ENCODE data around the gene CBFB.

Gene CBFB

GRCh38 chr16:67016143-67016542 lies 12.8 kb upstream of the CBFB start:
- no peak overlapping the region for H3K4me3 ChIP-seq (ENCODE audit: low read depth, low read length)
- no peak for DNase-seq (ENCODE audit: low read depth, low spot score)
- no peak for TF ChIP-seq CTCF (IDR thresholded peaks at IDR 0.05; ENCODE audit: low read depth, low read length)
- in situ Hi-C loops (cut with HindIII; ENCODE audit: low sequenced_read_pairs): no loop called here

GRCh38 chr16:67016681-67017420 lies 12.1 kb upstream of the CBFB start:
- in situ Hi-C loops (cut with HindIII; ENCODE audit: low sequenced_read_pairs): no loop called here
- no peak for DNase-seq (ENCODE audit: low read depth, low spot score)
- H3K4me3 ChIP-seq (ENCODE audit: low read depth, low read length): no peak overlapping the region
- no peak for TF ChIP-seq CTCF (IDR thresholded peaks at IDR 0.05; ENCODE audit: low read depth, low read length)

GRCh38 chr16:67017421-67017750 lies 11.6 kb upstream of the CBFB start:
- no peak for DNase-seq (ENCODE audit: low read depth, low spot score)
- in situ Hi-C loops (cut with HindIII; ENCODE audit: low sequenced_read_pairs): no loop called here
- TF ChIP-seq CTCF (IDR thresholded peaks at IDR 0.05; ENCODE audit: low read depth, low read length): no peak
- H3K4me3 ChIP-seq (ENCODE audit: low read depth, low read length): no peak overlapping the region

GRCh38 chr16:67017810-67018488 lies 11.0 kb upstream of the CBFB start:
- in situ Hi-C loops (cut with HindIII; ENCODE audit: low sequenced_read_pairs): no loop called here
- peak; percentile 91 for DNase-seq (ENCODE audit: low read depth, low spot score)
- no peak overlapping the region for H3K4me3 ChIP-seq (ENCODE audit: low read depth, low read length)
- TF ChIP-seq CTCF (IDR thresholded peaks at IDR 0.05; ENCODE audit: low read depth, low read length): peak; percentile 77

GRCh38 chr16:67019171-67019570 lies 9.8 kb upstream of the CBFB start:
- DNase-seq (ENCODE audit: low read depth, low spot score): no peak
- H3K4me3 ChIP-seq (ENCODE audit: low read depth, low read length): no peak overlapping the region
- in situ Hi-C loops (cut with HindIII; ENCODE audit: low sequenced_read_pairs): no loop called here
- TF ChIP-seq CTCF (IDR thresholded peaks at IDR 0.05; ENCODE audit: low read depth, low read length): no peak

- no peak for TF ChIP-seq CTCF (IDR thresholded peaks at IDR 0.05; ENCODE audit: low read depth, low read length)
- DNase-seq (ENCODE audit: low read depth, low spot score): no peak
- no peak overlapping the region for H3K4me3 ChIP-seq (ENCODE audit: low read depth, low read length)
- in situ Hi-C loops (cut with HindIII; ENCODE audit: low sequenced_read_pairs): no loop called here
Observed at GRCh38 chr16:67021321-67021720, 7.6 kb upstream of the CBFB start.
